Osteoblast (primary cell): Measurements from ENCODE around the gene AUP1. TPM values are rescaled to one million over a fixed set of nuclear protein-coding genes. Genes with fewer than 3 reads are reported as not detected.
A peak's percentile ranks its signal among the peaks of the same experiment; 100 is the strongest.

ENCODE experiments used
- DNase-seq: peaks from one replicate; pipeline ENCODE4 v3.0.0; 2011; ENCODE audit warnings: low spot score, mixed read lengths; ENCODE audit not compliant: insufficient read length; ENCODE audit errors: missing footprints
- H2AFZ ChIP-seq: 2 replicates; pipeline ENCODE4 v1.6.0; 2011; ENCODE audit warnings: mild to moderate bottlenecking, low read length
- H3K27ac ChIP-seq: 2 replicates; pipeline ENCODE4 v1.5.1; 2011; ENCODE audit warnings: mild to moderate bottlenecking, low read depth, low read length, moderate library complexity
- H3K27me3 ChIP-seq: 2 replicates; pipeline ENCODE4 v1.6.0; 2012; ENCODE audit warnings: mild to moderate bottlenecking, control low read depth, inconsistent platforms, low read length, moderate library complexity; ENCODE audit not compliant: insufficient read depth
- H3K36me3 ChIP-seq: 2 replicates; pipeline ENCODE4 v1.5.1; 2011; ENCODE audit warnings: mild to moderate bottlenecking, low read length, control low read depth, moderate library complexity; ENCODE audit not compliant: insufficient read depth
- H3K4me1 ChIP-seq: 2 replicates; pipeline ENCODE4 v1.5.1; 2011; ENCODE audit warnings: mild to moderate bottlenecking, low read length, control low read depth, moderate library complexity; ENCODE audit not compliant: insufficient read depth
- H3K4me2 ChIP-seq: 2 replicates; pipeline ENCODE4 v1.6.0; 2011; ENCODE audit warnings: mild to moderate bottlenecking, low read length; ENCODE audit not compliant: insufficient read depth
- H3K4me3 ChIP-seq: fragments of 200-600 bp; sonication (generic); 3 replicates; pipeline ENCODE4 v1.5.1; 2012; ENCODE audit warnings: mild to moderate bottlenecking, low read length, inconsistent platforms; ENCODE audit not compliant: insufficient read depth
- H3K79me2 ChIP-seq: 2 replicates; pipeline ENCODE4 v1.6.0; 2012; ENCODE audit warnings: mild to moderate bottlenecking, low read length, control low read depth, inconsistent platforms; ENCODE audit not compliant: insufficient read depth
- H3K9me3 ChIP-seq: 2 replicates; pipeline ENCODE4 v1.5.1; 2011; ENCODE audit warnings: low read depth, low read length, control low read depth
- H4K20me1 ChIP-seq: 2 replicates; pipeline ENCODE4 v1.6.0; 2012; ENCODE audit warnings: mild to moderate bottlenecking, low read length, control low read depth; ENCODE audit not compliant: insufficient read depth
- total RNA-seq: library from RNA; depleted of rRNA; stranded (reverse); fragments of >200 nt; gene quantifications from 2 replicates; pipeline ENCODE4 v1.2.3, GENCODE V29; 2012
- TF ChIP-seq, protein P1 (sequence below): IDR thresholded peaks from 2 replicates; pipeline ENCODE4 v1.5.1; 2011; ENCODE audit warnings: mild to moderate bottlenecking, low read depth, low read length, moderate library complexity; ENCODE audit errors: extremely low read depth

AUP1 gene
- total RNA-seq, 1 donor = 82.9 TPM

DNA sequence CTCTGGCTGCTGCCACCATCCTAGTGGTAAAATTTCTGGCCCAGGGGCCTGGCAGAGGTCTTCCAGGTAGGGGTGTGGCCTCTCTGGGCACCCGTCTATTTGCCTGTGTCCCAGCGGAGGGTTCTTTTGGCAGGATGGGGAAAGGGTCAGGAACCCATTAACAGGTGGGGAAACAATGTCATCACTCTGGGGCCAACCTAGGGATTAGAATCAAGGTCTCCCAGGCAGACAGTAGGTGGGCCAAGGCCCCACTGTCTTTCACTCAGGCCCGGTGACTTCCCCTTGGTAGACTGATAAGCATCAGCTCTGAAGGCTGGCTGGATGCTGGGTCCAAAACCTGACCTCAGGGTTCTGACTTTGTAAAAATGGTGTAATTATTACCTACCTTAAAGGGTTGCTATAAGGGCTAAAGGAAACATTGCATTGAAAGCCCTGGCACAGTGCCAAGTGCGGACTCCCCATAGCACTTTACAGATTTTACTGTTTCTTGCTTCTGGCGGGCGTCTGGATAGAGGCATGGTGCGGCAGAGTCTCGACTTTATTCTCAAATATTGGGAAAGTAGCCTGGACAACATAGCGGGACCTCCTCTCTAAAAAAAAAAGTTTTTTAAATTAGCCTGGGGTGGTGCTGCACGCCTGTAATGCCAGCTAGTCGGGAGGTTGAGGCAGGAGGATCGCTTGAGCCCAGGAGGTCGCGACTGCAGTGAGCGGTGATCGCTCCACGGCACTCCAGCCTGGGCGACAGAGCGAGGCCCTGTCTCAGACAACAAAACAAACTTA is 32.3 kb downstream of the AUP1 start:
- TF ChIP-seq, protein P1, sequence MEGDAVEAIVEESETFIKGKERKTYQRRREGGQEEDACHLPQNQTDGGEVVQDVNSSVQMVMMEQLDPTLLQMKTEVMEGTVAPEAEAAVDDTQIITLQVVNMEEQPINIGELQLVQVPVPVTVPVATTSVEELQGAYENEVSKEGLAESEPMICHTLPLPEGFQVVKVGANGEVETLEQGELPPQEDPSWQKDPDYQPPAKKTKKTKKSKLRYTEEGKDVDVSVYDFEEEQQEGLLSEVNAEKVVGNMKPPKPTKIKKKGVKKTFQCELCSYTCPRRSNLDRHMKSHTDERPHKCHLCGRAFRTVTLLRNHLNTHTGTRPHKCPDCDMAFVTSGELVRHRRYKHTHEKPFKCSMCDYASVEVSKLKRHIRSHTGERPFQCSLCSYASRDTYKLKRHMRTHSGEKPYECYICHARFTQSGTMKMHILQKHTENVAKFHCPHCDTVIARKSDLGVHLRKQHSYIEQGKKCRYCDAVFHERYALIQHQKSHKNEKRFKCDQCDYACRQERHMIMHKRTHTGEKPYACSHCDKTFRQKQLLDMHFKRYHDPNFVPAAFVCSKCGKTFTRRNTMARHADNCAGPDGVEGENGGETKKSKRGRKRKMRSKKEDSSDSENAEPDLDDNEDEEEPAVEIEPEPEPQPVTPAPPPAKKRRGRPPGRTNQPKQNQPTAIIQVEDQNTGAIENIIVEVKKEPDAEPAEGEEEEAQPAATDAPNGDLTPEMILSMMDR = no peak
- Histone ChIP-seq H3K9me3 (no peaks in the 10 kb centered on the region), H3K27me3 (no peaks in the 10 kb centered on the region), H3K4me3 (no peak overlapping the region), H3K36me3 (peaks cover 21% of the 10 kb centered on the region), H3K4me2 (peak overlapping the region; percentile 84), H3K79me2 (no peaks in the 10 kb centered on the region), H4K20me1 (no peaks in the 10 kb centered on the region), H3K27ac (no peak overlapping the region), H3K4me1 (peaks cover 19% of the 10 kb centered on the region), H2AFZ (peak overlapping the region; percentile 65)
- peak; percentile 30 for DNase-seq

DNA sequence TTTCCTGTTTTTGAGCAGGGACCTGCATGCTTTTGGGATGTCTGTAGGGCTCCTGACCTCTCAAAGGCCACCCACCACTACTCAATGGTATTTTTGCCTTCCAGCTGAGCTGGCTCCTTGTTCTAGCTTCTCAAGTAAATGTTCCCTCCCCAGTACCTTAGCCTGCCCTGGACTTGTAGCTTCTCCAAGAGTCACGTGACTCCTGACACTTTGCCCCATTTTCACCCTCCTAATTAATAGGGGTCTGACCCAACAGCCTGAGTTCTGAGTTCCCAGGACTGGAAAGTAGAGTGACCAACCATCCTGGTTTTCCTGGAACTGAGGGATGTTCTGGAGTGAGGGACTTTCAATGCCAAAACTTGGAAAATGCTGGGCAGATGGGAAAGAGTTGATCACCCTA is 34.1 kb downstream of the AUP1 start:
- TF ChIP-seq, protein P1 = no peak
- H2AFZ ChIP-seq = no peak overlapping the region
- no peak overlapping the region for H3K4me3 ChIP-seq

DNA sequence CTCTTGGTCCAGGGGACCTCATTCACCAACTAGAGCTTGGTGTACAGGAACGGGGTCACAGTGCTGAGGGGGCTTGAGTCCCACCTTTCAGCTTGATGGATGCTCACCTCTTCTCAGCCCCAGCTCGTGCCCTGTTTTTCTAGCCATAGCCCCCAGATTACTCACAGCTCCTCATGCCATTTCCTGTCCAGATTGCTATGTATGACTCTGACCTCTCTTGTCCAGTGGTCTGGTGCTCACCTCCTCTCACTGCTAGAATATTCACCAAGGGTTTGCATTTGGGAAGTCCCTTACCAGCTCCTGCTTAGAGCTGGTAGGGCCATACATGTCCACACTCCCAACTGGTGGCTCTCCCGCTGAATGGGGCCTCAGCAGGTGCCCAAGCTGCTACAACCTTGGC is 36.0 kb downstream of the AUP1 start:
- H3K4me2 ChIP-seq = no peak overlapping the region
- H3K36me3 ChIP-seq = peaks cover 41% of the 10 kb centered on the region
- DNase-seq = peak; percentile 44
- H3K9me3 ChIP-seq = no peaks in the 10 kb centered on the region
- H3K27me3 ChIP-seq = no peaks in the 10 kb centered on the region
- TF ChIP-seq, protein P1 = no peak
- H3K4me3 ChIP-seq = no peak overlapping the region
- H3K79me2 ChIP-seq = peaks cover 11% of the 10 kb centered on the region
- no peak overlapping the region for H2AFZ ChIP-seq
- no peaks in the 10 kb centered on the region for H4K20me1 ChIP-seq
- H3K27ac ChIP-seq = no peak overlapping the region
- H3K4me1 ChIP-seq = peaks cover 22% of the 10 kb centered on the region

More for the DNA sequence above, 34.1 kb downstream of the AUP1 start:
- Histone ChIP-seq H4K20me1 (no peaks in the 10 kb centered on the region), H3K27ac (no peak overlapping the region), H3K4me1 (peaks cover 19% of the 10 kb centered on the region), H3K27me3 (no peaks in the 10 kb centered on the region), H3K36me3 (peaks cover 37% of the 10 kb centered on the region), H3K79me2 (no peaks in the 10 kb centered on the region), H3K4me2 (no peak overlapping the region), H3K9me3 (no peaks in the 10 kb centered on the region)
- DNase-seq = no peak

DNA sequence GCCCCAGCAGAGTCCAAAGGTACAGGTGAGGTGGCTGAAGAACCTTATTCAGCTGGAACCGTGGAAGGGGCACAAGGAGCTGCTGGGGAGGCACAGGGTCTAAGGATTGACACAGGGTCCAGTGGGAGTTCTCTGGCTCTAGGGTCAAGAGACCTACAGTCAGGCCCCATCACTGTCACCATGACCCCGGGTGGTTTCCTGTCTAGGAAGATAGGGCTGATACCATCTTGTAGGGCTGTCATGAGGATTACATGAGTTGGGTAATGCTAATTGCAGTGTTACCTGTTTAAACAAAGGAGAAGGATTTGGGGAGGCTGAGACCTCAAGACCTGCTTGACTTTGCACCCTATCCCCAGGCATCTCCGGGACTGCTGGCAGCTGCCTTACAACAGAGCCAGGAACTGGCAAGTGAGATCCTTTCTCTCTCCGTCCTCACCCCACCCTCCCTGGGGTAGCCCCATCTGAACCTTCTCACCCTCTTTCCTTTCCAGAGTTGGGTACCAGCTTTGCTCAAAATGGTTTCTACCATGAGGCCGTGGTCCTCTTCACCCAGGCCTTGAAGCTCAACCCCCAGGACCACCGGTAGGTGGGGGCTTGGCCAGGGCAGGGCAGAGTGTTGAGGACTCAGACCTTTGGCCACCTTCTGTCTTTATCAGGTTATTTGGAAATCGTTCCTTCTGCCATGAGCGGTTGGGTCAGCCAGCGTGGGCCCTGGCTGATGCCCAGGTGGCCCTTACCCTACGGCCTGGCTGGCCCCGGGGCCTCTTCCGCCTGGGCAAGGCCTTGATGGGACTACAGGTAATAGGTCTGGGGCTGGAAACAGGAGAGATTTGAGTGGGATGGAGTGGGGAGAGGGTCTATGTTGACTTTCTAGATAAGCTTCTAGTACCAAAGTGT is 37.6 kb downstream of the AUP1 start:
- H3K9me3 ChIP-seq = no peaks in the 10 kb centered on the region
- peaks cover 41% of the 10 kb centered on the region for H3K36me3 ChIP-seq
- no peaks in the 10 kb centered on the region for H3K27me3 ChIP-seq
- peaks cover 13% of the 10 kb centered on the region for H3K79me2 ChIP-seq
- H2AFZ ChIP-seq = no peak overlapping the region
- no peak overlapping the region for H3K4me2 ChIP-seq
- H4K20me1 ChIP-seq = no peaks in the 10 kb centered on the region
- H3K27ac ChIP-seq = no peak overlapping the region
- TF ChIP-seq, protein P1 = no peak
- DNase-seq = no peak
- peaks cover 29% of the 10 kb centered on the region for H3K4me1 ChIP-seq
- no peak overlapping the region for H3K4me3 ChIP-seq
